NCI-H748 treated with DMSO at 0.1 percent for 48 hours (cell line): ENCODE data around the gene RAB11FIP4.

Source experiments
- DNase-seq: peaks from one replicate; lab custom pipeline; 2025; lab: John Stamatoyannopoulos, UW

The RAB11FIP4 gene

GRCh38 chr17:31524926-31525800 lies 133.7 kb downstream of the RAB11FIP4 start:
- peak; percentile 12 for DNase-seq

- no peak for DNase-seq
These were observed 134.5 kb downstream of the RAB11FIP4 start for GRCh38 chr17:31525801-31526549.

GRCh38 chr17:31527606-31528005 lies 136.1 kb downstream of the RAB11FIP4 start:
- DNase-seq: no peak

GRCh38 chr17:31528291-31528874 lies 136.9 kb downstream of the RAB11FIP4 start:
- DNase-seq: no peak

- DNase-seq: no peak
These were observed 138.4 kb downstream of the RAB11FIP4 start for GRCh38 chr17:31529841-31530251.

- no peak for DNase-seq
These were observed 139.0 kb downstream of the RAB11FIP4 start for GRCh38 chr17:31530391-31530985.

- DNase-seq: no peak
These were observed 140.0 kb downstream of the RAB11FIP4 start for GRCh38 chr17:31531336-31531980.

GRCh38 chr17:31532081-31532480 lies 140.6 kb downstream of the RAB11FIP4 start:
- no peak for DNase-seq

GRCh38 chr17:31532526-31532925 lies 141.1 kb downstream of the RAB11FIP4 start:
- DNase-seq: no peak

GRCh38 chr17:31533546-31534155 lies 142.2 kb downstream of the RAB11FIP4 start:
- no peak for DNase-seq

GRCh38 chr17:31534223-31534888 lies 142.9 kb downstream of the RAB11FIP4 start:
- DNase-seq: no peak

GRCh38 chr17:31535581-31535981 lies 144.1 kb downstream of the RAB11FIP4 start:
- DNase-seq: no peak

GRCh38 chr17:31536451-31536850 lies 145.0 kb downstream of the RAB11FIP4 start:
- no peak for DNase-seq

GRCh38 chr17:31537565-31538011 lies 146.1 kb downstream of the RAB11FIP4 start:
- DNase-seq: no peak

GRCh38 chr17:31538080-31538762 lies 146.7 kb downstream of the RAB11FIP4 start:
- no peak for DNase-seq

- no peak for DNase-seq
These were observed 149.3 kb downstream of the RAB11FIP4 start for GRCh38 chr17:31540602-31541307.

GRCh38 chr17:31541559-31541958 lies 150.1 kb downstream of the RAB11FIP4 start:
- DNase-seq: no peak

GRCh38 chr17:31544186-31544585 lies 152.7 kb downstream of the RAB11FIP4 start:
- DNase-seq: no peak

GRCh38 chr17:31546650-31547049 lies 155.2 kb downstream of the RAB11FIP4 start:
- no peak for DNase-seq
